ENCODE data around the gene MRPL36.

MRPL36 gene

GRCh38 chr5:1762883-1763547 is 36.6 kb downstream of the MRPL36 start:
- DNase-seq: no peak

GRCh38 chr5:1762121-1762882 is 37.3 kb downstream of the MRPL36 start:
- no peak for DNase-seq

- no peak for DNase-seq
These were observed 38.2 kb downstream of the MRPL36 start for GRCh38 chr5:1761453-1761755.

- DNase-seq: no peak
These were observed 38.8 kb downstream of the MRPL36 start for GRCh38 chr5:1760656-1761452.

GRCh38 chr5:1760231-1760630 is 39.4 kb downstream of the MRPL36 start:
- DNase-seq: no peak

- no peak for DNase-seq
These were observed 40.2 kb downstream of the MRPL36 start for GRCh38 chr5:1759378-1759970.

- no peak for DNase-seq
These were observed 41.1 kb downstream of the MRPL36 start for GRCh38 chr5:1758574-1758973.

- no peak for DNase-seq
These were observed 42.1 kb downstream of the MRPL36 start for GRCh38 chr5:1757511-1757910.

- DNase-seq: no peak
These were observed 43.2 kb downstream of the MRPL36 start for GRCh38 chr5:1756481-1756880.

GRCh38 chr5:1755321-1755949 is 44.2 kb downstream of the MRPL36 start:
- no peak for DNase-seq

- DNase-seq: no peak
These were observed 45.0 kb downstream of the MRPL36 start for GRCh38 chr5:1754531-1755220.

- no peak for DNase-seq
These were observed 46.1 kb downstream of the MRPL36 start for GRCh38 chr5:1753490-1753889.

GRCh38 chr5:1752881-1753280 is 46.8 kb downstream of the MRPL36 start:
- DNase-seq: no peak

GRCh38 chr5:1751864-1752822 is 47.5 kb downstream of the MRPL36 start:
- DNase-seq: no peak

- no peak for DNase-seq
These were observed 48.4 kb downstream of the MRPL36 start for GRCh38 chr5:1751026-1751863.

- no peak for DNase-seq
These were observed 49.2 kb downstream of the MRPL36 start for GRCh38 chr5:1750469-1750868.

GRCh38 chr5:1749346-1750124 is 50.1 kb downstream of the MRPL36 start:
- DNase-seq: no peak

GRCh38 chr5:1748845-1749244 is 50.8 kb downstream of the MRPL36 start:
- no peak for DNase-seq
